ENCODE measurements around the gene CAPZA1.

CAPZA1 gene

GRCh38 chr1:112700290-112701226 lies 80.9 kb downstream of the CAPZA1 start:
- DNase-seq: peak in 50 of 51 donors; percentile 32 to 96 (median 82)

- no peak for DNase-seq
These were observed 81.8 kb downstream of the CAPZA1 start for GRCh38 chr1:112701227-112702066.

- no peak for DNase-seq
These were observed 82.4 kb downstream of the CAPZA1 start for GRCh38 chr1:112702067-112702395.

- DNase-seq: peak in 1 of 51 donors; percentile 30
These were observed 83.0 kb downstream of the CAPZA1 start for GRCh38 chr1:112702420-112703261.

GRCh38 chr1:112703706-112704105 lies 84.1 kb downstream of the CAPZA1 start:
- no peak for DNase-seq

- DNase-seq: peak in 46 of 51 donors; percentile 33 to 91 (median 78)
These were observed 84.8 kb downstream of the CAPZA1 start for GRCh38 chr1:112704391-112704933.

- peak in 30 of 51 donors; percentile 32 to 87 (median 70) for DNase-seq
These were observed 85.4 kb downstream of the CAPZA1 start for GRCh38 chr1:112704934-112705627.

GRCh38 chr1:112706505-112707220 lies 87.0 kb downstream of the CAPZA1 start, which contains the start of gene RHOC:
TSS of gene RHOC (minus strand) at chr1:112707127. CDS start at chr1:112703799, 3,328 bp downstream.
- DNase-seq: peak in 23 of 51 donors; percentile 17 to 85 (median 63)

GRCh38 chr1:112707221-112708001 lies 87.8 kb downstream of the CAPZA1 start:
- peak in 49 of 51 donors; percentile 15 to 84 (median 66) for DNase-seq

GRCh38 chr1:112708002-112708448 lies 88.4 kb downstream of the CAPZA1 start:
- DNase-seq: no peak

GRCh38 chr1:112708489-112708888 lies 88.9 kb downstream of the CAPZA1 start:
- no peak for DNase-seq

- DNase-seq: no peak
These were observed 90.5 kb downstream of the CAPZA1 start for GRCh38 chr1:112710159-112710558.

- no peak for DNase-seq
These were observed 91.0 kb downstream of the CAPZA1 start for GRCh38 chr1:112710586-112710985.

- peak in 2 of 51 donors; percentile 15 to 26 for DNase-seq
These were observed 91.4 kb downstream of the CAPZA1 start for GRCh38 chr1:112711041-112711440.

GRCh38 chr1:112711670-112712069 lies 92.0 kb downstream of the CAPZA1 start:
- DNase-seq: no peak

GRCh38 chr1:112712191-112712590 lies 92.6 kb downstream of the CAPZA1 start:
- DNase-seq: no peak

GRCh38 chr1:112712701-112713128 lies 93.1 kb downstream of the CAPZA1 start:
- no peak for DNase-seq

All from hypothalamus (tissue), 51 donors.